HuH-7.5 (cell line): ENCODE data around the gene BICC1.
"Not testable (repeated sequence)": the region's sequence is repeated elsewhere in the genome, so short reads cannot be mapped to it uniquely, and the experiment has no call there.

ENCODE experiments used
- DNase-seq: peaks from one replicate; pipeline ENCODE4 v3.0.0; 2011; ENCODE audit warnings: low spot score

Gene BICC1

GRCh38 chr10:58827381-58827780, 314.7 kb downstream of the BICC1 start:
- no peak for DNase-seq

DNA sequence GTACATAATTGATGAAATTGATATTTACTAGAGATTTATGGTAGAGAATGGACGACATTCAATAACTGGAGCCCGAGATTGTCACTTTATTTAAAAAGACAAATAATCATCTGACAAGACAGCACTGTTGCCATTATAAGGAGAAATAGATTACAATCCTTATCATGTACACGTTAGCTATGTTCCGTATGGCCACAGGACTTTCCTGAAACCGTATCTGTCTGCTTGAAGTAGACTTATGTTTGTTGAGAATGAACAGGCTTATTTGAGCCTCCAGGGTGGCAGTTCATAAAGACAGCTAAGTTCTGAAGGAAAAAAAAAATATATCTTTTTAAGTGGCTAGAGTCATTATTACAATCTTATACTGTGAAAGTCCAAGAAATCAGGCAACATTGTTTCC, 317.2 kb downstream of the BICC1 start:
- no peak for DNase-seq

DNA sequence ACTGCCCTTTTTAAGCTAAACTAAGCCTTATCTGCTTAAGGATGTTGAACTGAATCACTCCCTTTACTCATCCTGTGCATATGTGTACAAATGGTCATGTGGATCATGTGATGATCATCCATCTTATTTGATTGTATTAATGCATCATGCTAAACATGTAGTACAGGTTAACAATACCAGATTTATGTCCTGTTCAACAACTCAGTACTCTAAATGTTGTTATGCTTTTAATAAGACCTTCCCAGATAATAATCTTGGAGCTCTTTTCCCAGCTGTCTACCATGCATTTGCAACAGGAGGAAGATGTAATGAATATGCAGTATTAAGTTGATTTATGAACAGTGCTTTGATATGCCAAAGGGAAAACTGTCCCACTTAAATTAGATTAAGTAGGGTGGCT, 318.0 kb downstream of the BICC1 start:
- DNase-seq = no peak

DNA sequence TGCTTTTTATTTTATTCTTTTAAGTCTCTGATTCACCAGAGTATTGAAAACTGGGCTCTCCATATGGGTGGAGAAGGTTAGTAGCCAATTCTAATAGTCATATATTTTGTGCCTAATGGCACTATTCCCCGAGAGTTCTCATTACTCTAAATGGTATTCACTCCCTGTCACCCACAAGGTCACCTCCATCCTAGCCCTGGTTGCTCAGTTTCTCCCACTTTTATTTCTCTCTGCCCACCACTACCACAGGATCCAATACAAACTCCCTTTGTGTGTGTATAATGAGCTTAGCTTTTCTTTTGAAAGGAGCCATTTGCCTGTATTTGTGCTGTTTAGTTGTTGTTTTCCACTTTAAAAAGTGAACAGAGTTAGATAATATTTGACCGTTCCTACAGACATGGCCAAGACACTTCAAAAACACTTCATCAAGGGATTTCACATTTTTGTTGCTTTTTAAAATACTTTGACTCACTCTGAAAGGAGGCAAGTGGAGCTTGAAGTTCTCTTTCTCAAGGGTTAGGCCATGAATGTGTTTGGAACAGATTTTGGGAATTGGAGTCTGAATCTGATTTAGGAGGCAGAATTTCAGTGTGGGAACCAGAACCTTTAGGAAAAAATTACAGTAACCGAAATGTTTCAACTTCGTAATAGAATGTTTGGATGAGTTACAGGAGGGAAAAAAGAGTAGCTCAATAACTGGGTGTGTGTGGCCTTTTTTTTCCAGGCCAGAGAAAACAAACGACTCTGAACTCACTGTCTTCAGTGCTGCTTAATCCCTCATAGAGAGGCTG, 321.3 kb downstream of the BICC1 start:
- no peak for DNase-seq

DNA sequence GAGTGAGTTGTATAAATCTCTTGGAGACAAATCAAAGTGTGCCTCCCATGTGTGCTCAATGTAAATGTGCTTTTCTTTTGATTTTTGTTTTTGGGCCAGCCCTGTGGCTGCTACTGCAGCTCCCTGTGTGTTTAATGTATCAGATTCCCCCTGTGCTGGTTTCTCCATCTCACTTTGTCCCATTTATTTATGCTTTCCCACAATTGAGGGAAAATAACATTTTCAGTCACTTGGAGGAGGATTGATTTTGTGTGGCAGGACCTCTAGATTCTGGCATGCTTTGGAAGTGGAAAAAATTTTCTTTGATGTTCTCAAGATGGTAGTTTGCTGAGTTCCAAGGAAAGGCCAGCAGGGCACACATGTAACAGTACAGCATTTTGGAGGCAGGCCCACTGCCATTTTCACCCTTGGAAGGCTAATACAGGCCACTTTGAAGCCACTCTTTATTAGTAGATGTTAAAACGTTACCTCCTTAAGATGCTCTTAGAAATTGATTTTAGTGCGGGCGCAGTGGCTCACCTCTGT, 323.6 kb downstream of the BICC1 start:
- DNase-seq = no peak

DNA sequence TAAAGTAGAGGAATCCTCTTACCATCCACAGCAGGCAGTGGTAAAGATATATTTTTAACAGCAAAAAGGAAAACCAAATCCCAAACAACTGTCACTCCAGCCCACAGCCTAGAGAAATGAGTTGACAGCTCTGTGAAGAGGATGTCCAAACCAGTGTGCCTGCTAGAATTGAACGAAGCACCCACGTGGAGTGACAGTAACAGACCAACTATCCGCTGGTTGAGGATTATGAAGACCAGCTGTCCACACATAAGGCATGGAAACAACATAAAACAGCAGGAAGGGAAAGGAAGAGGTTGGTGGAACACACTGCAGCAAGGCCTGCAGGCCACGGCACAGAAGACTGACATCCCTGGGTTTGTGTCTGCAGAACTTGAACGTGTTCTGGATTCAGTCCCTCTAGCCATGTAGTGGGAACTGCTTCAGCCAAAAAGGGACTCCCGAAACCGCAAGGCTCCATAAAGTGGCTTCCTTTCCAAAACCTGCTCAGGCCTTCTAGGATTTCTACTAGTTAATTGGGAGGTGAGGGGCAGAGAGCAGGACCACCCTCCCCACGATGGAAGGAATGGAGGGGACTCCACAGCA, 324.4 kb downstream of the BICC1 start:
- no peak for DNase-seq

DNA sequence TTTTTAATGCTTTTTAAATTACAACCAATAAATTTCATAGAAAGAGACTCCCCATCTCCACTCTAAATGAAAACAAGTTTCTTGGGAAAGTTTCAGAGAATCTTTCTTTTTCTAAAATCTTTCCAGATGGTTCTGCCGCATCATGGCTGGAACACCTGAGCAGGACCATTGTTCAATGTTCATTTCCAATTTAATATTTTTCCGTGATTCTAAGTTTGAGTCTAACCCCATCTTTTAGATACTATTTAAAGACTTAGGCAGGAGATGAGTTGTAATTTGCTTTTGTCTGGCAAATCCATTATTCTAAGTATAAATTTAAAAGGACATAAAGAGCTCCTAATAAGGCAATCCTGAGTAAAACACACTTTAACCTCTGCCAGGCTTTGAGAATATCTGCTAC, 325.2 kb downstream of the BICC1 start:
- no peak for DNase-seq

DNA sequence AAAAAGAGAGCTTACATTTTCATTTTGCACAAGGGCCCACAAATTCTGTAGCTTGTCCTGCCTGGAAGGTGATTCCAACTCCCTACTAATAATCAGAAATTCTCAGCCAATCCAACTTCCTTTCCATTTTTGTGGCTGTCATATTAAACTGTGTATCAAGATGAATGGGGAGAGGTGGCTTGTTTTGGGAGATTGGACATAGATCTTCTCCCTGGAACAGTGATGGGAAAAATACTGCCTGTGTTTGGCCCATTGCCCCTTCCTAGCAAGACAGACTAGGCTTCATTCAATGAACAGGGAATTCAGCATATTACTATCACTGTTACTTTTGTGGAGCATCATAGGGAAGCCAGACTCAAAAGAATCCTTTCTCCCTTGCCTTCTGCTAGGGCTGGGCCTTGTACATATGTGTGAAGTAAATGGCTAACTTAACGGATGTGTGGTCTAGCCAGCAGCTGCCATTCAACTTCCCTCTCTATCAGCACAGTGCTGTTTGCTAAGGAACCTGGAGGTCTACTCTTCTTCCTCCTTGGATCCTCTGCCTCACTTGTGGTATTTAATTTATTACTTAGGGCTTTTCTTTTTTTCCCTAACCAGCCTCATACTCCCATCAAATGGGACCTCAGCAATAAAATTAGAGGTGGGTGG, 326.0 kb downstream of the BICC1 start:
- no peak for DNase-seq

- DNase-seq = no peak
Measured at GRCh38 chr10:58839771-58840170, 327.1 kb downstream of the BICC1 start.

GRCh38 chr10:58840840-58841435, 328.3 kb downstream of the BICC1 start:
- DNase-seq = no peak

- no peak for DNase-seq
Measured at GRCh38 chr10:58842860-58843376, 330.2 kb downstream of the BICC1 start.

- no peak for DNase-seq
Measured at GRCh38 chr10:58843760-58844159, 331.1 kb downstream of the BICC1 start.

- no peak for DNase-seq
Measured at GRCh38 chr10:58844680-58845079, 332.0 kb downstream of the BICC1 start.

GRCh38 chr10:58846856-58847255, 334.2 kb downstream of the BICC1 start:
- DNase-seq = no peak

DNA sequence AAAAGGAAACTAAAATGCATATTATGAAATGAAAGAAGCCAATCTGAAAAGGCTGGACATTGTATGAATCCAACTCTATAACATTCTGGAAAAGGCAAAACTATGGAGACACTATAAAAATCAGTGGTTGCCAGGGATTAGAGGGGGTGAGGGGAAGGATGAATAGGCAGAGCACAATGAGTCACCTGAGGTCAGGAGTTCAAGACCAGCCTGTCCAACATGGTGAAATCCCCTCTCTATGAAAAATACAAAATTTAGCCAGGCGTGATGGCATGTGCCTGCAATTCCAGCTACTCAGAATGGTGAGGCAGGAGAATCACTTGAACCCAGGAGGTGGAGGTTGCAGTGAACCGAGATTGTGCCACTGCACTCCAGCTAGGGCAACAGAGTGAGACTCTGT, 338.9 kb downstream of the BICC1 start:
- no peak for DNase-seq

DNA sequence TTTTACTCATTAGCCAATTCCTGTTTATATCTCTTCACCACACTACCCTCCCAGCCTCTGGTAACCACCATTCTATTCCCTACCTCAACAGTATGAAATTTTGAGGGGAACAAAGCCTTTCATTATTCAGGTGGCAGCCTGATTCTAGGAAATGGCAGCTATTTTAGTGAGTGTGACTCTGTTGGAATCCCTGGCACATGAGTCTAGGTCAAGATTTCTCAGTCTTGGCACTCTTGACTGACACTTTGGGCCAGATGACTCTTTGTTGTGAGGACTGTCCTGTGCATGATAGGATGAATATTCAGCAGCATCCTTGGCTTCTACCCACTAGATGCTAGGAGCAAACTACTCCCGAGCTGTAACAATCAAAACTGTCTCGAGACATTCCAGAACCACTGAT, 341.0 kb downstream of the BICC1 start:
- no peak for DNase-seq

DNA sequence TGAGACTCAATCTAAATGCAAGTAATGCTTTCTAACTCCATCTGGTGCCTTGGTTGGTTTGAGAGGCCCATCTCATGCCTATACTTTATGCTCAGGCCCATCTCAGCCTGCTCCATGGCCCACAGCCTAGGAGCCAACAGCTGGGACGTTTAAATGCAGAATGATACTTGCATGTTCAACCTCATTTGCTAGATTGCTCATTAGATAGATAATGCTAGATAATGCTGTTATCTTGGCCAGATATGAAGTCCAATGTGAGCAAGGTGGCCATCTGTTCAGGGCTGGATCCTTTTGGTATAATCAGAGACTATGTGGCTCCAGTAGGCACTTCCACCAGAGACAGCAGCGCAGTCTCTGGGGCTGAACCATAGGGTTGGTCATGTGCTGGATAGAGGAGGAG, 342.1 kb downstream of the BICC1 start:
- no peak for DNase-seq

- no peak for DNase-seq
Measured at GRCh38 chr10:58856508-58857240, 344.0 kb downstream of the BICC1 start.

DNA sequence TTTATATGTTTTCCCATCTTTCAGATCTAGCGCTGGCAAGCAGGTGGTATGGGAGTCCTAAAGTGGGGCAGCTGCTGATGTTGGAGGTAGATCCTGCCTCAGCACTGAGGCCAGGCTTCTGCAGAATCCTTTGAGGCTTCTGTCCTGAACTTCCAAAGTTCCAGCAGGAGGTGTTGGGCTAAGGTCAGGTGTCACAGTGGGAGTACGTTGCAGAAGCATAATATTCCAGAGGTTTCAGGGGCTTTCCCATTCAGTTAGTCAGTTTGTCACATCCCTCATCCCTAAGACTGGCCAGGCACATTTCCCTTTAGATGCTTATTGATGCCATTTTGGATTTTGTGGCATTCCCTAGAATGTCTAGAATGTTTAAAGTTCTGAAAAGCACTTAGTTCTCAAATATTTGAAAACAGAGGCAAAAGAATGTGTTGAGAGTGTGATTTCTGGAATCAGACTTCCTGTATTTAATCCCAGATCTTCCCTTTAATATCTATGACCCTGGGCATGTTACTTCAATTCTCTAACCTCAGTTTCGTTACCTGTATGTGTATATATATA, 344.7 kb downstream of the BICC1 start:
- no peak for DNase-seq

DNA sequence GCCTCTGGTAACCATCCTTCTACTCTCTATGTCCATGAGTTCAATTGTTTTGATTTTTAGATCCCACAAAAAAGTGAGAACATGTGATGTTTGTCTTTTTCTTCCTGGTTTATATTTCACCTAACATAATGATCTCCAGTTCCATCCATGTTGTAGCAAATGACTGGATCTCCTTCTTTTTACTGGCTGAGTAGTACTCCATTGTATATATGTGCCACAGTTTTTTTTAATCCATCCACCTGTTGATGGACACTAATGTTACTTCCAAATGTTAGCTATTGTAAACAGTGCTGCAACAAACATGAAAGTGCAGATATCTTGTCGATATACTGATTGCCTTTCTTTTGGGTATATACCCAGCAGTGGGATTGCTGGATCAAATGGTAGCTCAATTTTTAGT, 345.5 kb downstream of the BICC1 start:
- DNase-seq = not testable (repeated sequence)

- DNase-seq = no peak
Measured at GRCh38 chr10:58859526-58859925, 346.9 kb downstream of the BICC1 start.

GRCh38 chr10:58867683-58868082, 355.0 kb downstream of the BICC1 start:
- DNase-seq = no peak
